SKM-1 (cell line): Measurements from ENCODE around the gene THAP7.
"Not testable (repeated sequence)": the region's sequence is repeated elsewhere in the genome, so short reads cannot be mapped to it uniquely, and the experiment has no call there.

ENCODE experiments used
- DNase-seq: peaks from one replicate; lab custom pipeline; 2025; ENCODE audit not compliant: unreplicated experiment; lab: John Stamatoyannopoulos, UW

Gene THAP7, protein sequence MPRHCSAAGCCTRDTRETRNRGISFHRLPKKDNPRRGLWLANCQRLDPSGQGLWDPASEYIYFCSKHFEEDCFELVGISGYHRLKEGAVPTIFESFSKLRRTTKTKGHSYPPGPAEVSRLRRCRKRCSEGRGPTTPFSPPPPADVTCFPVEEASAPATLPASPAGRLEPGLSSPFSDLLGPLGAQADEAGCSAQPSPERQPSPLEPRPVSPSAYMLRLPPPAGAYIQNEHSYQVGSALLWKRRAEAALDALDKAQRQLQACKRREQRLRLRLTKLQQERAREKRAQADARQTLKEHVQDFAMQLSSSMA

GRCh38 chr22:21001601-21002325, at the start of gene THAP7:
Gene THAP7 (minus strand): TSS chr22:21002118. CDS start chr22:21001911, 207 bp downstream.
- DNase-seq, result peak; percentile 90

DNA sequence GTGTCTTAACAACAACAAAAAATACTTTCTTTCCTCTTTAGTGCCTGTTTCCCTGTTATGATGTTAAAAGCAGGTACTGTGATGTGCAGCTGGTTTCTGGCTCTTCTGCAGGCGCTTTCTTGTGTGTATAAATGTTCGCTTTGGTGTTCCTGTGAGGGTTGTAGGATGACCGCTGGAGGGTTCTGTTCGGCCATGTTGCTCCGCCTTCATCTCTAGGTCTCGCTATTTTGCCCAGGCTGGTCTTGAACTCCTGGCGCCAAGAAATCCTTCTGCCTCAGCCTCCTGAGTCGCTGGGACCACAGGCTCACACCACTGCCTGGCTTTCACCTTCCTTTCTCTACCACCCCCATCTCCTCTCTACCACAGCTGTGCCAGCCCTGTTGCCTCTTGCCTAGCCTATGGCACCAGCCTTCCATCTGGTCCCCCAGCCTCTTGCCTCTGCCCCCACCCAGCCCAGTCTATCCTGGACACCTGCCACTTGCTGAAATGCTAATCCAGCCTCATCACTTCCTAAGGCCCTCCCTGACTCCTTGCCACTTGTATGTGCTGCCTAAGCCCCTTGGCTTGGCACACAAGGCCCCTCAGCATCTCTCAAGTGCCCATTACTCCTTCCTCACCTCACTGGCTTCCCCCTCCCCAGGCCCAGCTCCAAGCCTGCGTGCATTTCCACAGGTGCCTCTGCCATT, 49.4 kb upstream of the THAP7 start:
- DNase-seq, result no peak

- DNase-seq, result not testable (repeated sequence)
These were observed 47.0 kb upstream of the THAP7 start for GRCh38 chr22:21048965-21049364.

GRCh38 chr22:21048448-21048847, 46.5 kb upstream of the THAP7 start:
- DNase-seq, result not testable (repeated sequence)

- DNase-seq, result no peak
These were observed 45.8 kb upstream of the THAP7 start for GRCh38 chr22:21047730-21048129.

GRCh38 chr22:21047035-21047661, 45.2 kb upstream of the THAP7 start:
- DNase-seq, result no peak

GRCh38 chr22:21045585-21046294, 43.8 kb upstream of the THAP7 start, which contains the start of gene LRRC74B:
Gene LRRC74B (plus strand): TSS chr22:21045946. CDS start chr22:21045987, 41 bp downstream.
- peak; percentile 19 for DNase-seq

DNA sequence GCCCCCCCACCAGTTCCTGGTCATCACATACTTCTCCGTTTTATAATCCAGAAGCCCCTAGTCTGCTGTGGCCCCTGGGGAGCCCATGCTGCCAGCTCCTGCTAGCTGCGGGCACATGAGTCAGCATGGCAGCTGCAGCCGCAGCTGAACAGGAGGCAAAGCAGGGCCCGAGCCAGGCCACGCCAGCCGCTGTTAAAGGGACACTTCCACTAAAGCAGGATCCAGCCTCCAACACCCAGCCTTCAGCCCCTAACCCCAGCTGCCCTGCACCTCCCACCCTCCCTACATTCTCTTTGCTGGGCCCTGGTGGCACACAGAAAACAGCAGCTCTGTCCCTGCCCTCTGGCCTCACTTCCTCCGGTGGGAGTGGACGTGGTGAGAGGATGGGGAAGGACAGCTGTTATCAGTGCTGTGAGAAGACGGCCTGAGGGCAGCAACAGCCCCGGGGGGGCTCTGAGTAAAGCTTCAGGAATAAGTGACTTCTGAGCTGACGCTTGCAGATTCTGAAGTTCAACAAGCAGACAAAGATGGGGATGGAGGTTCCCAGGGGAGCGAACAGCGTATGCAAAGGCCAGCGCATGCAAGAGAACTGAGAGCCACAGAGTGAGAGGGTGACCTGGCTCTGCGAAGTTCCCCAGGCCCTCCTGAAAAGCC, 43.1 kb upstream of the THAP7 start:
- DNase-seq, result no peak

GRCh38 chr22:21043860-21044535, 42.1 kb upstream of the THAP7 start:
- DNase-seq, result no peak

DNA sequence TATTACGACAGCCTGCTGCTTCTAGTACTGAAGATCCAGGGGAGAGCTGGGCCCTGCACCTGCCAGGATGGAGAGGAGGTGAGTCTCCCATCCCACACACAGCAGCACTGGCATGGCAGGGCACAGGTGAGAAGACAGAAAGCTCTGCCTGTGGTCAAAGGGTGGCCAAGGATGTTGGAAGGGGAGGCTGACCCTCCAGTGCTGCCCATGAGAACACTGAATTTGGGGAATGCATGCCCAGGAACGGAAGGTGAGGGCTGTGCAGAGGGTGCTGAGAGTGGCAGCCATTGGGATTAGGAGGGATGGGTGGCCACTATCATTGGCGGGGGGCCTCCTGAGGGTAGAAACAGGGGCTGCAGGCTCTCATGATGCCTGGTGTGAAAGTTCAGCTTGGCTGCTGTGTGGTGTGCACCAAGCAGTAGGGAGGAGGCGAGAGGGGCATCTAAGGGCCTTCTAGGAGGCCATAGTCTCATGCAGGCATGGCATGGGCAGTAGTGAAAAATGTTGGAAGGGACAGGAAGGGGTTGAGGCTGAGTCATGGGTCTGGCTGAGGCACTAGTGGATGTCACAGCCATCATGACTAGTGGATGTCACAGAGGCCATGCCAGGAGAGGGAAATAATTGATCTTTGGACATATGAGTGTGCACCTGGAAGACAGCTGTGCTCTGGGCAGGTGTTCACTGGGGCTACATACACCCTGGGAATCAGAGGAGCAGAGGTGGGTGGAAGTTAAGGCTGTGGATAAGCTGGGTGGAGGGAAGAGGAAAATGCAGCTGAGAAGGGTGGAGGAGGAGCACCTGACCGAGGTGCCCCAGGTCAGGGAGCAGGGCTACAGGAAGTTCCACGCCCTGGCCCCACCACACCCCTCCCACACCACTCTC, 41.3 kb upstream of the THAP7 start:
- no peak for DNase-seq

DNA sequence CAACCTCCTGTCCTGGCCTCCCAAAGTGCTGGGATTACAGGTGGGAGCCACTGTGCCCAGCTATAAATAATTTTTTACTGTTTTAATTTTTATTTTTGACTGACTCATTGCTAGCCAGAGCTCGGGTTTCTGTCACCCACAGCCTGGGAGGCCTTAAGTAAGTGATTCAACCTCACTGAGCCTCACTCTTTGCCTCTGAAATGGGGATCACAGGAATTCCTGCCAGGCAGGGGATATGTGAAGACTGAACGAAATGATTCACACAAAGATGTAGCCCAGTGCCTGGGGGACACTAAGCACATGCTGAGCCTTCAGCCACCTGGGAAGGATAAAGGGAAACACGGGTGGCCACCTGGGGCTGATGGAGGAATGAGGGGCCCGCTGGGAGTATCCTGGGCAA, 40.0 kb upstream of the THAP7 start:
- DNase-seq, result no peak

GRCh38 chr22:21039158-21039557, 37.2 kb upstream of the THAP7 start:
- not testable (repeated sequence) for DNase-seq

DNA sequence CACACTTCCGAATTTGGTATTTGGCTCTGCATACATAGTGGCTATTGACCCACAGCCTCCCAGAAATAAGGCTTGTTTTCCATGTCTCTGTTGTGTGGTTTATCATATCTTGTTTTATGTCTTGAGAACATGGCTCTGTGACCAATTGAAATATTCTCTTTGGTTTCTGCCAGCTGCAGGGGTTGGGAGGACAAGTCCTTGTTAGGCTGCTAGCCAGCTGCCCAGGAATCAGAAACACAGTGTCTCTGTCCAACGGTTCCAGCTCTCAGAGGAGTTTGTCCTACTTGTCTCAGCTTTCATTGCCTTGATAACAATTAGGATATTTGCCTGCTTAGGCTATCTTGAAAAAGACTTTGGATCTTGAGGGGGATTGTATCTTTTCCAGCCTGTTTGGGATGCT, 36.5 kb upstream of the THAP7 start:
- DNase-seq, result no peak

DNA sequence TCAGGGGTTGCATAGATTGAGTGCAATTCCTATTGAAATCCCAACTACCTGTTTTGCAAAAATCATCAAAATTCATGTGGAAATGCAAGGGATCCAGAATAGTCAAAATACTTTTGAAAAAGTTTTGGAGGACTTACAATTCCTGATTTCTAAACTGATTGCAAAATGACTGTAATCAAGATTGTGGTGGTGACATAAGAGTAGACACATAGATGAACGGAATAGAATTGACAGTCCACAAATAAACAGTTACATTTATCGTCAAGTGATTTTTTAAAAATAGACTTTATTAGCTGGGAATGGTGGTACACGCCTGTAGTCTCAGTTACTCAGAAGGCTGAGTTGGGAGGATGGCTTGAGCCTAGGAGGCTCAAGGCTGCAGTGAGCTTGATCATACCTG, 33.1 kb upstream of the THAP7 start:
- DNase-seq, result no peak

DNA sequence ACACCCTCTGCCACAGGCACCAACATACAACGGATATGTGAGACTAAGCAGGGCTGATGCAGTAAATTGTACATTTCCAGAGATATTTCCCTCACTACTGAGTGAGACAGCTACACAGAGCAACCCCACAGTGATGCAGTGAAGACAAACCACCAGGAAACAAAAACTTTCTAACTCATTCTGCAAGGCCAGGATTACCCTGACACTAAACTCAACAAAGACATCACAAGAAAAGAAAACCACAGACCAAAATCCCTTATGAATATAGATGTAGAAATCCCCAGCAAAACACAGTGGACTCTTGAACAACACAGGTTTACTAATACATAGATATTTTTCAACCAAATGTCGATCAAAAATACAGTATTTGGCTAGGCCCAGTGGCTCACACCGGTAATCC, 32.0 kb upstream of the THAP7 start:
- DNase-seq, result no peak

- DNase-seq, result no peak
These were observed 31.2 kb upstream of the THAP7 start for GRCh38 chr22:21032868-21033688.

- DNase-seq, result no peak
These were observed 30.3 kb upstream of the THAP7 start, which contains the start of gene SLC7A4 for GRCh38 chr22:21032037-21032867. Gene SLC7A4 (minus strand): TSS chr22:21032561. CDS start chr22:21031812, 749 bp downstream.
